ENCODE data around the gene ABO. TPM values are rescaled to one million over a fixed set of nuclear protein-coding genes. Genes with fewer than 3 reads are reported as not detected.

The ABO gene
- total RNA-seq, 2 experiments from 2014 or later = 0.19 to 0.31 TPM

GRCh38 chr9:133282464-133283238 is 7.7 kb upstream of the ABO start:
- no peaks in the 10 kb centered on the region for H3K9me3 Mint-ChIP-seq

GRCh38 chr9:133280392-133280791 is 5.4 kb upstream of the ABO start:
- intact Hi-C loops (cut with DNase I, micrococcal nuclease) = no loop called here
- CTCF ChIA-PET = no interaction called here
- Mint-ChIP-seq H3K27ac (no peak overlapping the region), H3K4me1 (ENCODE audit: low read depth) (no peaks in the 10 kb centered on the region), H3K4me3 (no peak overlapping the region), H3K9me3 (no peaks in the 10 kb centered on the region), H3K27me3 (peaks cover 32% of the 10 kb centered on the region), H3K36me3 (ENCODE audit: low read depth) (no peaks in the 10 kb centered on the region)
- POLR2A ChIA-PET = no interaction called here
- H3K27ac ChIP-seq (ENCODE audit: low read depth in 1 of 2, low read length in 2 of 2) = no peak overlapping the region
- peaks cover 0 to 10% of the 10 kb centered on the region in 2 experiments for H3K9me3 ChIP-seq (ENCODE audit: control insufficient read depth in 1 of 2, insufficient read depth in 1 of 2, low read length in 2 of 2)
- ATAC-seq (ENCODE audit: poor library complexity) (no peak), DNase-seq (no peak)
- H3K36me3 ChIP-seq (ENCODE audit: insufficient read depth, low read length) = no peaks in the 10 kb centered on the region
- no peak for TF ChIP-seq CTCF (IDR thresholded peaks at IDR 0.05)
- no peak overlapping the region for H3K4me3 ChIP-seq (ENCODE audit: low read length)
- peaks cover 2% of the 10 kb centered on the region for H3K4me1 ChIP-seq (ENCODE audit: insufficient read depth, low read length)
- H3K27me3 ChIP-seq (ENCODE audit: control insufficient read depth in 1 of 2, insufficient read depth in 2 of 2, low read length in 2 of 2) = peaks cover 5 to 13% of the 10 kb centered on the region in 2 experiments

More at GRCh38 chr9:133282464-133283238, 7.7 kb upstream of the ABO start:
- H3K4me1 ChIP-seq (ENCODE audit: insufficient read depth, low read length) = no peaks in the 10 kb centered on the region
- peaks cover 0 to 2% of the 10 kb centered on the region in 2 experiments for H3K27me3 ChIP-seq (ENCODE audit: control insufficient read depth in 1 of 2, insufficient read depth in 2 of 2, low read length in 2 of 2)
- Mint-ChIP-seq H3K36me3 (ENCODE audit: low read depth) (no peaks in the 10 kb centered on the region), H3K27me3 (peaks cover 21% of the 10 kb centered on the region), H3K4me1 (ENCODE audit: low read depth) (no peaks in the 10 kb centered on the region), H3K27ac (no peak overlapping the region), H3K4me3 (no peak overlapping the region)
- no peaks in the 10 kb centered on the region for H3K36me3 ChIP-seq (ENCODE audit: insufficient read depth, low read length)
- intact Hi-C loops (cut with DNase I, micrococcal nuclease) = no loop called here
- POLR2A ChIA-PET = no interaction called here
- CTCF ChIA-PET = no interaction called here
- H3K9me3 ChIP-seq (ENCODE audit: control insufficient read depth in 1 of 2, insufficient read depth in 1 of 2, low read length in 2 of 2) = peaks cover 0 to 7% of the 10 kb centered on the region in 2 experiments
- H3K27ac ChIP-seq (ENCODE audit: low read depth in 1 of 2, low read length in 2 of 2) = no peak overlapping the region
- DNase-seq (no peak), ATAC-seq (ENCODE audit: poor library complexity) (no peak)
- no peak for TF ChIP-seq CTCF (IDR thresholded peaks at IDR 0.05)
- no peak overlapping the region for H3K4me3 ChIP-seq (ENCODE audit: low read length)

- H3K4me1 Mint-ChIP-seq (ENCODE audit: low read depth) = no peaks in the 10 kb centered on the region
- ChIA-PET POLR2A (no interaction called here), CTCF (no interaction called here)
- intact Hi-C loops (cut with DNase I, micrococcal nuclease) = no loop called here
- ATAC-seq (ENCODE audit: poor library complexity) = no peak
- no peaks in the 10 kb centered on the region for H3K9me3 Mint-ChIP-seq
- H3K27ac Mint-ChIP-seq = no peak overlapping the region
- H3K4me3 Mint-ChIP-seq = no peak overlapping the region
- H3K27me3 Mint-ChIP-seq = peaks cover 43% of the 10 kb centered on the region
- Histone ChIP-seq H3K4me1 (ENCODE audit: insufficient read depth, low read length) (peaks cover 4% of the 10 kb centered on the region), H3K4me3 (ENCODE audit: low read length) (no peak overlapping the region), H3K27me3 (ENCODE audit: control insufficient read depth in 1 of 2, insufficient read depth in 2 of 2, low read length in 2 of 2) (peaks cover 10 to 21% of the 10 kb centered on the region in 2 experiments), H3K9me3 (ENCODE audit: control insufficient read depth in 1 of 2, insufficient read depth in 1 of 2, low read length in 2 of 2) (peaks cover 0 to 10% of the 10 kb centered on the region in 2 experiments), H3K27ac (ENCODE audit: low read depth in 1 of 2, low read length in 2 of 2) (no peak overlapping the region), H3K36me3 (ENCODE audit: insufficient read depth, low read length) (no peaks in the 10 kb centered on the region)
- H3K36me3 Mint-ChIP-seq (ENCODE audit: low read depth) = no peaks in the 10 kb centered on the region
- DNase-seq = no peak
- no peak for TF ChIP-seq CTCF (IDR thresholded peaks at IDR 0.05)
Measured at GRCh38 chr9:133278161-133279114, 3.4 kb upstream of the ABO start.

Data from CD4-positive, alpha-beta T cell (primary cell).